GM18858 (cell line): Measurements from ENCODE around the gene PLEKHG5.
"Not testable (repeated sequence)": the region's sequence is repeated elsewhere in the genome, so short reads cannot be mapped to it uniquely, and the experiment has no call there.

Experiments
- ATAC-seq: cut with Tn5 transposase; IDR thresholded peaks from one replicate; pipeline ENCODE4 v1.9.1; 2021; ENCODE audit not compliant: unreplicated experiment

The PLEKHG5 gene

DNA sequence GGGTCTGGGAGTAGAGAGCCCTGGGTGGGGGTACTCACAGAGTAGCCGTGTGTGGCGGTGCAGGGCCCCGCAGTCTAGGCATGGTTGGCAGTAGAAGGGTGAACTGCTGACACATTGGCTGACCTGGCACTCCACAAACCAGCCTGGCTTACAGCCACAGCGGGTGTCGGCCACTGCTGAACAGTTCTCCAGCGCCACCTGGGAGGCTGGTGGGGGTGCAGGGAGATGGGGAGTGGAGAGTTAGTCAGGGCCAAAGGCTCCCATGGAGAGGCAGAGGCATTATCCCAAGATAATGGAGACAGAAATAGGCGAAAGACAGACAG, 27.0 kb downstream of the PLEKHG5 start:
- no peak for ATAC-seq

DNA sequence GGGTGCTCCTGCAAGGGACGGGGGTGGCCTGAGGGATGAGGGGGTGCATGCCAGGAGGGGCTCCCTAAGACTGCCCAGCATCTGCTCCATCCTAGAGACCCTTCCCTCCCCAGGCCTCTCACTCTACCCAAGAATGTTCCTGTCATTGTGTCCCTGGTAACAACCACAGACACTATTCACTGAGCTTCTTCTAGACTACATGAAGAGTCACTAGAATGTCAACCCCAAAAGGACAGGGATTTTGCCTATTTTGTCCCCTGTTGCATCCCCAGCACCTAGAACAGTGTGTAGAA, 28.4 kb downstream of the PLEKHG5 start:
- no peak for ATAC-seq

DNA sequence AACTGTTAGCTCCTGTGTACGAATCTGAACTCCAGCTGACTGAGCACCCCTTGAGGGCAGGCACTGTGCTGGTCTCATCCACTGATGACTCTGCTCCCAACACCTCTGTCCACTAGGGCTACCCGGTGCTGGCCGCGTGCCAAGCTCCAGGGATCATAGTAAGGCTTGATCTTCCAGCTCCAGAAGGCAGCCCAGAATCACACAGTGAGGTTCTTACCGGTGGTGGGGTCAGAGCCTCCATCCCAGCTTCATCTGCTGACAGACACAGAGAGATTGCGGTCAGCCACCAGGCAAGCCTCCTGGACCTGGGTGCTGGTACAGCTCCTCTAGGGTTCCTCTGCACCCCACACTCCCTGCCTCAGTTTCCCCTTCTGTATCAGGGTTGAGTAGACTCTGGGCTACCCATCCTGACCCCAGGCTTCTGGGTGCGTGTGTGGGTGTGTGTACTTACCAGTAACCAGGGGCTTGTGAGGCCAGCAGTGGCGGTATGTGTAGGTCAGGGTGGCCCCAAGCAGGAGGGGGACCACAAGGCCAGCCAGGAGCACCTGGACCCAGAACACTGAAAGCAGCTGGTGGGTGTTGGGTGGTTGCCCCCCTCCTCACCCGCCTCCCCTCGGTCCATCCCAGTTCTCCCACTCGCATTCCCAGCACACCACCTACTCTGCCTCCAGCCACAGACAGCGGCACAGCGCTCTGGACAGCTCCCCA, 28.9 kb downstream of the PLEKHG5 start:
- ATAC-seq: no peak

DNA sequence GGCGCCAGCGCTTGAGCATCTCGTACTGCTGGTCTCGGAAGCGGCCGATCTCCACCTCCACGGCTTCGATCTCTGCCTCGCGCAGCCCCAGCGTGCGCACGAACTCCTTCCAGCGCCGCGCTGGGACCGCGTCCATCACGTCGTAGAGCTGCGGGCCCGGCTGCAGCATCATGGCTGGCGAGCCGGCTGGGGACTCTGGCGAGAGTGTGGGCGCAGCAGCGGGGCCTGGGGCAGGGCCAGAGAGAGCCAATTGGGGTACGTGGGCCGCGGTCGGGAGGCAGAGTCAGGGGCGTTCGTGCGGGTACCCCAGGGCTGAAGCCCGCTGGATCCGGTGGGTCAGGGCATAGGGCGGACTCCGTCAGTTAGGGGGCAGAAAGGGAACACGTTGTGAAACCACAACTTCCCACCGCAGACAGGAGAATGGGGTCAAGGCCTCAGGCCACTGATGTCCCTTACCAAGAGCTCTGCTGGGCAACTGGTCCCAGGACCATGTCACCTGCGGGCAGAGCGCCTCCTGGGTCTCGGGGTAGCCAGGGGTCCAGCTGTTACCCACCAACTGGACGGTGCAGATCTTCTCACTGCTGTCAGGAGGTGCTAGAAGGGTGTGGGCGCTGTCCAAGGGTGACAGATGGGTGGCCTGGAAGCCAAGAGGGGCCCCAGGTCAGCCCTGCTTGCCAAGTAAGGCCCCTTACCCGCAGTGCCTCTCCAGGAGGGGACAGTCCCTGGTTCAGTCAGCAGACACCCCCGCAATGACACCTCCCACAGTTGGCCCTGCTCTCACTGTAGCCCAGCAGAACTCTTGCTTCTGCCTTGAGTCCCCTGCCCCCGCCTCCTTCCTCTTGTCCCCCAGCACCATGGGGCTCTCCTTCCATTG, 29.7 kb downstream of the PLEKHG5 start:
- ATAC-seq: no peak

DNA sequence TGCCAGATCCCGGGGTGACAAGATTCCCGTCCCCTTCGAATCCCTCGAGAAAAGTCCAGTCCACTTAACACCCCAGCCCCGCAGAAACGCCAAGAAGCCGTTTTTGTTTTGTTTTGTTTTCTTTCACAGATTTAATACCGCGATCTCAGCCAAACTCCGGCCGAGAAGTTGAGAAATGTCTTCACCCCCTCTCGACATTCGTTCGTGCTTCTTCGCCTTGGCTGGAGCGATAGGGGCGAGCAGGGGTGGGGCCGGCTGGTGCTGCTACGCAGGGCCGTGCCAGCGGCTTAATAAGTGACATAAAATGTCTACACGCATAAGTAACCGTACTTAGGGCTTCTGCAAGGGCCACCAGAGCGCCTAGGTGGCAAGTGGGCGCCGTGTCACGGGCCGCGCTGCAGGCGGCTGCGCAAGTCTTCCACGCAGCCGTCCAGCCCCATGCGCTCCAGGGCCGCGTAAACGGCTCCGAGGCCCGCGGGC, 30.4 kb downstream of the PLEKHG5 start:
- ATAC-seq: no peak

DNA sequence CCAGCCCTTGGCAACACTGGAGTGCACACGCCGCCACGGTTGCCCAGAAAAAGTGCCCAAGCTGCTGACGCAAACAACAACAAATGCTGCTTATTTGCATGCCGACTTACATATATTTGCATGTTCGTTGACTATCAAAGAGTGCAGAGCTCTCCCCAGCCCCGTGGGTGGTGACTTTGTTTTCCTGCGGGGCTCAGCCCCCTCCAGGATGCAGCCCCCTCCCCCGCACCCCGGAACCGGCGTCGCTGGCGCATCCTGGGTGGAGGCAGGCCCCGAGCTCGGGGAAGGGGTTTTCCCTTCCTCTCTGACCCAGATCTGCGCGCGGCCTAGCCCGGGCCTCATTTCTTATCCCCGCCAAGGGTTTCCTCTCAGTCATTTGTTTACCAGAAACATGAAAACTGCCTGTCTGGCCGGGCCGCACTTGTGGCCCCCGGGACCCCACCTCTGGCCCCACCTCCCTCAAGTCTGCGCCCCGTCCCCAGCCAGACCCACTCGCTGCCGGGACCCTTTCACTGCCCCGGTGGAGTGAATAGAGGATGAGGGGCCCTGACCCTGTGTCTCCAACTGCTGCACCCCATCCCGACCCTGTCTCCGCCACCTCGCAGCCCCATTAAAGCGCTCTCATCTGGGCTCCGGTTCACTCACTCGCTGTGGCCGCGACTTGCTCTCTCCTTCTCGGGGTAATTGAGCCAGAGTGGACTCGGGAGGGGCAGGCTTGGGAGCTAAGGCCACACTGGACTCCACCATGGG, 31.0 kb downstream of the PLEKHG5 start:
- no peak for ATAC-seq

DNA sequence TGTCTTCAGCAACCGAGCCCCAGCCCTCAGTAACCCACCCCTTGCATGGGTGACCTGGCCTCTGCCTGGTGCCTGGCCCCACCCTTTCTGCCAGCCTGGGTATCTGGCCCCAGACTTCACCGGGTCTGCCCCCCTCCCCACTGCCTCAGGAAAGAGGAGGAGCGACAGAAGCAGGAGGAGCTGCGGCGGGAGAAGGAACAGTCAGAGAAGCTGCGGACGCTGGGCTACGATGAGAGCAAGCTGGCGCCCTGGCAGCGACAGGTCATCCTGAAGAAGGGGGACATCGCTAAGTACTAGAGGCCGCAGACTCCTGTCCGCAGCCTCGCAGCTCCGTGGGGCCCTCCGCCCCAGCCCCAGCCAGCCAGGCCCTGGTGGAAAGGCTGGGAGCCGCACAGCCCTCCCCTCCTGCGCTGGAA, 31.6 kb downstream of the PLEKHG5 start:
- ATAC-seq: no peak

DNA sequence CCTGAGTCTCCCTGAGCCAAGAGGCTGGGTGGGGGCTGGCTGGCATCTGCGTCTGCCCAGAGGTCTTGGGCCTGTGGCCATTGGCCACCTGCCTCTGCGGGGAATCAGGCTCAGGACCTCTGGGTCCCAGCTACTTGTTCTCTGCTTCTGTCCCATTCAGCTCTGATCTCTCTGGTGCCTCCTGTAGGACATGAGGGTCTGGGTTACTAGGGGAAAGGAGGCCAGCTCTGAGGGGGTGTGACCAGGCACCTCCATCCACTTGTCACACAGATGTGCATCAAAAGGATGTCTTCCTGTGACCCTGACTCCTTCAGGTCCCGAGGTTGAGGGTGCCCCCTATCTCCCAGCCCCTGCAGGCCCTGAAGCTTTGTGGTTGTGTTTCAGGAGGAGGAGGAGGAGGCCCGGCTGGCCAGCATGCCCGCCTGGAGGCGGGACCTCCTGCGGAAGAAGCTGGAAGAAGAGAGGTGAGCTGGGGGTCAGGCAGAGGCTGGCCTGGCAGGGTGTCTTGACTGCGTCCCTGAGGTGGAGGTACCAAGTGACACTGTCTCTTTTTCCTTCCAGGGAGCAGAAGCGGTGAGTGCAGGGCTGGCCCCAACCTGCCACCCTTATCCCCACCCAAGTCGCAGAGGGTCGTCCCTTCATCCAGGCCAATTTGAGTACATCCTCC, 34.5 kb downstream of the PLEKHG5 start:
- no peak for ATAC-seq

DNA sequence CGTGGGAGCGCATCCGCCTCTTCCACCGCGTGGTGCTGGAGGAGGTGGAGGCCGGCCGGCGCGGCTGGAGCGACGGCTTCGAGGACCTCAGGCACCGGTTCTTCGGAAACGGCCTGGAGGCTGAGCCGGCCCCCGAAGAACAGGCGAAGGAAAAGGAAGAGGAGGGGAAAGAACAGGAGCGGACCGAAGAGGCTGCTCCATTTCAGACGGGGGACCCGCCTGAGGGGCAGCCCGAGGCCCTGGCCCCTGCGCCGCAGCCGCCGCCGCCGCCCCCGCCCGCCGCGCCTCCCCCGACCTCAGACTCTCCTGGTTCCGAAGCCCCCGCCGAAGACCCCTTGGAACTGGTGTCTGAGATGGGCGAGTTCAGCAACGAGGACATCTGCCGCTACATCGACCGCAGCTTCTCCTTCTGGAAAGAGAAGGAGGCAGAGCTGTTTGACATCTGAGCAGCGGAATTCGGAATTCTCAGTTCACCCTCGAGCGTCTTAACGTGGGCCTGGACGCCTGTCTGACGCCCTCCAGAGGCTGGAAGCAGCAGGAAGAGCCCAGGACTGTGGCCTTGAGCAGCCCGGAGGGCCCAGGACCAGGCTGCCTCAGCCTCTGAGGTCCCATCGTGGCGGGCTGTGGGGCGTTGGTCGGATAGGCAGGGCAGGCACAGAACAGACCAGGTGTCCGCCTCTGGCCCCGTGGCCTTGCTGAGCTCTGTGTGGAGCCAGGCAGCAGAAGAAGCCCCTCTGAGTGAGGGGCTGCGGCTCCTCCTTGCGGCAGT, 35.5 kb downstream of the PLEKHG5 start:
- not testable (repeated sequence) for ATAC-seq

DNA sequence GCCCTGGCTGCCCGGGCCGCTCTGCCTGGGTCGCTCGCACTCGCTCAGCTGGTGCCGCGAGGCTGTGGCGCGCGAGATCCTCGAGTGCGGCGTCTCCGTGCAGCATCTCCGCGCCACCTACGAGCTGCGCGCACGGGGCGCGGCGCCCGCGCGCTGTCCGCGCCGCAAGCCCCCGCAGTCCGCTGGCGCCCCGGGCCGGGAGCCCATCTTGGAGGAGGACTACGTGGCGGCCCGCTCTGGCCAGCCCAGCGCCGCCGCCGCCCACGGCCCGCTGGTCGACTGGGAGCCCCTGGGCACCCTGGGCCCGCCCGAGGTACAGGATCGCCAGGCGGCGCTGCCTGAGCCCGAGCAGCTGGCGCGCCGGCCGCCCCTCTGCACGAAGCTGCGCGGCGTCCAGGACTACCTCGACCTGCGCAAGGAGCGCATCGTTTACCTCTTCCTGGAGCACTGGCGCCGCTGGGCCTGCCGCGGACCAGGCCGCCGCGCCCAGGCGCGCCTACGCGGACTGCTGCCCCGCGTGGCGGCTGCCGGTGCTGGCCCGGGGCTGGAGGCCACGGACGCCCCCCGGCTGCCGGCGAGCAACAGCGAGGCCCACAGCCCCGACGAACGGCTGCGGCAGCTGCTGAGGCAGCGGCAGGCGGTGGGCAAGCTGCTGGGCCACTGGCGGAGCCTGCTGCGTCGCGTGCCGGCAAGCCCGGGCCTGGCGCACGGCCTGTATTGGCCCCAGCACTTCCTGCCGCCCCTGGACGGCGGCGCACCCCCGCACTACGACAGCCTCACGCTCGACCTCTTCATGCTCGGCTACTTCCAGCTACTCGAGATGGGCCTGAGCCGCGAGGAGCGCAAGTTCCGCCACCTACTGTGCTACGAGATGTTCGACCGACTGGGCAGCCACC, 36.4 kb downstream of the PLEKHG5 start:
- ATAC-seq: no peak

DNA sequence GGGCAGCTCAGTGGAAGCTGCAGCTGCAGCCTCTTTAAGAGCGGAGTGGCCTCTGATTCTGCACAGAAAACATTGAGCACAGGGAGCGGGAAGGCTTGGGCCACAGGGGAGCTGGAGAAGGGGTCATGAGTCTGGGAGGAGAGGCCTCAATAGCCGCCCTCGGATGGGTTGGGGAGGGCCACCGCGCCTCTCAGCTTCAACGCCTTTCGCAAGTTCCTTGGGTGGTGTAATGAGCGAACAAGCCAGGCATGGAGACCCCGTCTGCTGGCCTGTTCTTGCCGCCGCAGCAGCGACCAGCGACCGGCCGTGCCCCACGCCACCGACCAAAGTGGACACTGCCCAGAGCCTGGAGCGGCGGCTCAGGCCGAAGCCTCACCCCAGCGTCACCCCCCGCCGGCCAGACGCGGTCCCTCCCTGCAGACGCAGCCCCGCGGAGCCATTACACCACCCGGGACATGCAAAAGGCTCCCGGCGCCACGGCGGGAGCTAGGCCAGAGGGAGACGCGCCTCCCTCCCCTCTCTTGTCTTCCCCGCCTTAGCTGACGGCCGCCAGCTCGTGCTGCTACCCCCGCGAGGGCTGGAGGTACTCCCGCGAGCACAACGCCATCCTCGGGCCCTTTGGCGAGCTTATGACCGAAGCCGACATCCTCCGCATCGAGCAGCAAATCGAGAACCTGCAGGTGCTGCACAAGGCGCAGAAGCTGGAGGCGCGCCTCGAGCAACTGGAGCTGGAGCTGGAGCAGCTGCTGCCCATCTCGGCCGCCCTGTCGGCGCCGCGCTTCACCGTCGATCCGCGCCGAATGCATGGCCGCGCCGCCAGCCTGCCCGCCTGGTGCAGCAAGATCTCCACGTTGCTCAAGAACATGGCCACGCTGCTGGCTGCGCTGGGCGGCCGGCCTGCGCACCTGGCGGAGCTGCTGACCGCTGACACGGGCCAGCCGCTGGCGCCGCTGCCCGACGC, 37.3 kb downstream of the PLEKHG5 start:
- not testable (repeated sequence) for ATAC-seq

DNA sequence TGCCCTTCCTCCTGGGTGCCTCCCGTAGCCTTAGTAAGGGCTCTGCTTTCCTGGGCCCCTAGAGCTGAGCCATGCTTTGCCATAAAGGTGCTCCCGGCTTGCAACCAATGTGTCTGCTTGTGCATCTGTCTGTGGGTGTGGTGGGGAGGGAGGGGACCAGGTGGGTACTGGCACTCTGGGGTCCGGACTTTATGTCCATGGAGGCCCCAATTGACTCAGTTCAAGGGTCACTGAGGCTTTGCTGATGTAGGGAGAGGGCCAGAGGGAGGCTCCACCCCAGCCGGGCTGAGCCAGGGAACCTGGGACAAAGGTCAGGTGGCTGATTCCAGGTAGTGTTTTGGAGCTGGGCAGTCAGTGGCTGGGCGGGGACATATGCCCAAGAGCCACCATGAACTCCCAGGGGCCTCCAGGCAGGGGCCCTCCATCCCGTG, 40.5 kb downstream of the PLEKHG5 start:
- no peak for ATAC-seq

DNA sequence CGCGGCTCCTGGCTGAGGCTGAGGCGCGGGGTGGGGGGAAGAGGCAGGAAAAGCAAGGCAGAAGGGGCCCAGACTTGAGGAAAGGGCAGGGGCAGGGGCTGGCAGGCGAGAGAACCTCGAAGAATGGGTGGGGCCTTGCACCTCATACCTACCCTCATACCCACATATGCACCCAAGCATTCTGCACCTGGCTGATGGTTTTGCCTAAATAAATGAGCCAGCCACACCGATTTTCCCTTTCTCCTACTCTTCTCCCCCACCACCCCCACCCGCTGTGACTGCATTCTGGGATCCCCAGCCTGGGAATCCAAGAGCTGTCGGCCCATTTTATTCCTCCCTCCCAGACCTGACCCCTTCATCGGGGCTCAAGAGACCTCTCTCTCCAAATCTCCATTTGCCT, 41.0 kb downstream of the PLEKHG5 start:
- ATAC-seq: not testable (repeated sequence)

DNA sequence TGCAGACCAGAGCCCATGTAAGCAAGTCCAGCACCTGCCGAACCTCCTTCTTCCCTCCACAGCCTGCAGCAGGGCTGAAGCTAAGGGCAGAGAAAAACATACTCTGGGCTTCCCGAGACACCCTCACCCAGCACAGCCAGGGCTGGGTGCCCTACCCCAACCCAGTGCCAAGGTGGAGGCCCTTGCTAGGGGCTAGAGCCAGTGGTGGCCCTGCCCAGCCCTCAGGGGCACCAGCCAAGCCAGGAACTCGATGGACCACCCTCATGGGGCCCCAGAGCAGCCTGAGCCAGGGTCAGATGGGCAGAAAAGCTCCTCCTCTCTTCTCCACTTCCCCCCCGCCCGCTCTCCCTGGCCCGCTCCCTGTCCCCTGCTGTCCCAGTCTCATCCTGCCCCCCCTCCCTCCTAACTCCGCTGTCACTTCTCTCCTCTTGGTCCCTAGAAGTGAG, 41.4 kb downstream of the PLEKHG5 start:
- ATAC-seq: no peak

DNA sequence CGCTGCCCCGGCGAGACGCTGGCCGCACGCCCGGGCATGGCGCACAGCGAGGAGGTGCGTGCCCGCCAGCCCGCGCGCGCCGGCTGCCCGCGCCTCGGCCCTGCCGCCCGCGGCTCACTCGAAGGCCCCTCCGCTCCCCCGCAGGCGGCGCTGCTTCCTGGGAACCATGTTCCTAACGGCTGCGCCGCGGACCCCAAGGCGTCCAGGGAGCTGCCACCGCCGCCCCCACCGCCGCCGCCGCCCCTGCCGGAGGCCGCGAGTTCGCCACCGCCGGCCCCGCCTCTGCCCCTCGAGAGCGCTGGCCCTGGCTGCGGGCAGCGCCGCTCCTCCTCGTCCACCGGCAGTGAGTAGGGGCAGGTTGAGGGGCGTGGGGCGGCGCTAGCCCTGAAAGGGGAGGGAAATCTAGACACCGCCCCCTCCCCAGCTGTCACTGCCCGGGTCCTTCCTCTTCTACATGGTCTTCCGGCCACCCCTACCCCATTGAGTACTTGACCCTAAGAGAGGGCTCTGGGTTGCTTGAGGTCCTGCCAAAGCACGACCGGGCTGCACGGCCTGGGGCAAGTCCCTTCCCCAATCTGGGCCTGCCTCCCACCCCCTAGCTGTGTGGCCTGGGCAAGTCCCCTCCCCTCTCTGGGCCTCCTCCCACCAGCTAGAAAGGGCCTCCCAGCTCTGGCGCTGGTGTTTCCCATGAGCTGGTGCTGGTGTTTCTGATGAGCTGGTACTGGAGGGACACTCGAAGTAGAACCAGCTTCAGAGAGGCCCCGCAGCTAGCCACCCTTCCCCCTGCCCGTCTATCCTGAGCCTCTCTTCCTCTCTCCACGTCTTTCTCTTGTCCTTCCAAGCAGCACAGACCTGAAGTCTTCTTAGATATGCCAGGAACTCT, 42.5 kb downstream of the PLEKHG5 start:
- no peak for ATAC-seq

DNA sequence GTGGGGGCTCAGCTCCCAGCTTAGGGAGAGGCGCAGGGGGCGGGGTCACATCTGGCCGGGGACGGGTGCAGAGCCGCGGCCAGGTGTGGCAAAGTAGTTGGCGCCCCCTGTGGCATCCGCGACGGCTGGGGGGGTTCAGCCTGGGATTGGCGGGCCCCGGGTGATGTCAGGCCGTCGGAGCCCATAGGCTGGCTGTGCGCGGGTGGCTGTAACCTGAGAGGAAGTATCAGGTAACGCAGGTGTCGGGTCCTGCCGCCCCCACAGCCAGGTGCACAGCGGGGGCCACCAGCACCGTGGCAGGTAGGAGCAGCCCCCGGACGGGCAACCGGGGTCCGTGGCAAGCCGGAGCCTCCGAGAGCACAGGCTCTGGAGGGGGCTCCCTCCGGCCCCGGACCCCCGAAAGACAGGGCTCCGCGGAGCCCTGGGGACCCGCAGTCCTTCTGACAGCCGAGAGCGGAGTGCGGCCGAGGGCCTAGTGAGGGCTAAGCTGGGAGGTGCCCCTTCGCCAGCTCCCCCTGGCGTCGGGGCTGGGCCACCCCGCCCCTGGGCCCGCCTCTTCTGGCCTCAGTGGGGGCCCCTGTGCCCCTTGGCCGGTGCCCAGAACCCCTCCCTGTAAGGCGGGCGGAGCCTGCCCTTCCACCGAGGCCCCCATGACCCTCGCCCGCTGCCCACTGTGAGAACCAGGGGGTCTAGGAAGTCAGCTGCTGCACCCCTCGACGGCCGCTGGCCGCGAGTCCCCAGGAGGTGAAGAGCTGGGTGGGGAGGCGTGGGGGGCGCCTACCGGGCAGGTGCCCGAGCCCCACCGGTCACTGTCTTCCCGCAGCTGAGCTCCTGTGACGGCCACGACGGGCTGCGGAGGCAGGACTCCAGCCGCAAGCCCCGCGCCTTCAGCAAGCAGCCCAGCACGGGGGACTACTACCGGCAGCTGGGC, 43.4 kb downstream of the PLEKHG5 start:
- no peak for ATAC-seq
